HFFc6 (cell line): ENCODE data around the gene OR10A5. TPM values are rescaled to one million over a fixed set of nuclear protein-coding genes. Genes with fewer than 3 reads are reported as not detected.
"Not testable (repeated sequence)": the region's sequence is repeated elsewhere in the genome, so short reads cannot be mapped to it uniquely, and the experiment has no call there.

Experiments used
- DNase-seq: peaks from one replicate; pipeline ENCODE4 v3.0.0-alpha.2; 2018
- H3K27ac Mint-ChIP-seq: 2 replicates; pipeline ENCODE4 v1.8.0; 2020; ENCODE audit warnings: mild to moderate bottlenecking, mixed read lengths
- H3K27me3 Mint-ChIP-seq: 2 replicates; pipeline ENCODE4 v1.8.0; 2021; ENCODE audit warnings: mild to moderate bottlenecking, moderate library complexity, mixed read lengths; ENCODE audit not compliant: insufficient read depth
- H3K36me3 Mint-ChIP-seq: 2 replicates; pipeline ENCODE4 v1.8.0; 2021; ENCODE audit warnings: low read depth, mixed read lengths
- H3K4me1 Mint-ChIP-seq: 2 replicates; pipeline ENCODE4 v1.8.0; 2020; ENCODE audit warnings: low read depth, mixed read lengths
- H3K4me3 Mint-ChIP-seq: 2 replicates; pipeline ENCODE4 v1.8.0; 2020; ENCODE audit warnings: mild to moderate bottlenecking, moderate library complexity, mixed read lengths
- H3K9me3 Mint-ChIP-seq: 2 replicates; pipeline ENCODE4 v1.8.0; 2020; ENCODE audit warnings: mild to moderate bottlenecking, mixed read lengths
- CTCF ChIP-seq: fragments of 200-600 bp; sonication (generic); IDR thresholded peaks from 2 replicates; pipeline ENCODE4 v1.5.0; 2021; ENCODE audit warnings: antibody characterized with exemption, mild to moderate bottlenecking
- total RNA-seq, 6 experiments: library from RNA; stranded (reverse); fragmentation: NEBNext Ultra II Directional; extraction: Animal tissue kit (Norgen Biotek cat#: 25700); gene quantifications; 2 replicates in 1 of 6; 3 replicates in 5 of 6; pipeline ENCODE4 v1.2.3, GENCODE V29; 2021

OR10A5 gene
- total RNA-seq, 6 experiments from 2014 or later = not detected

DNA sequence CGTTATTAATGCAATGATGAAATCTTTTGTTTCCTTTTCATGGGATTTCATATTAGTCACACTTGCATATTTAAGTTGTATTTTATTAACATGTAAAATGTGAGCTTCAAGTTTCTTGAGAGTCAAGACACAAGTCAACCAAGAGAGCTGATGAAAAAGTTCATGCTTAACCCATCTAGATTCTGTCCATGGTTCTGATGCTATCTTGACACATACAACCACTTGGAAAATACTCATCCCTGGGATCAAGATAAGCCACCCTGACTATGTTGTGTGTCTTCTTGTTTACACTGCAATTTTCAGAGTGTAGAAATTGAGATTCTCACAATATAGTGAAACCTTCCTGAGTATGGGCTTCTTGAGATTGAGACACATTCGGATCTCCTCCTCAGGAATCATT, 30.3 kb downstream of the OR10A5 start:
- no peak overlapping the region for H3K4me3 Mint-ChIP-seq
- peaks cover 2% of the 10 kb centered on the region; the same call in 1 of the 2 replicates for H3K27me3 Mint-ChIP-seq
- DNase-seq = no peak
- TF ChIP-seq CTCF = no peak
- H3K4me1 Mint-ChIP-seq = no peaks in the 10 kb centered on the region
- peaks cover 8% of the 10 kb centered on the region for H3K9me3 Mint-ChIP-seq
- H3K27ac Mint-ChIP-seq = no peak overlapping the region
- no peaks in the 10 kb centered on the region; the same call in none of the 2 replicates for H3K36me3 Mint-ChIP-seq

DNA sequence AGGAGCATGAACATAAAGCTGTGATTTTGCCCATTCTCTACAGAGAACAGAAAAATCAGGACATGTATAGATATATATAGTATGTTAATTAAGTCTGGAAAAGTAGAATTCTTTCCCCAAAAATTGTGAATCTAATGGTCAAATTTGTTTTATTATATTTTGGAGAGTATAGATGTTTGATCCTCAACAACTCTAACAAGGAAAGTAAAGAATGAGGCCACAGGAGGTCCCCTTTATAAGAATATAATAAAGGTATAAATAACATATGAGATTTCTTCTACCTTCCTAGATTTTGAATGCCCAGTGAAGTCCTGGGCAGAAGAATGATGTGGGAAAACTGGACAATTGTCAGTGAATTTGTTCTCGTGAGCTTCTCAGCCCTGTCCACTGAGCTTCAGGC, 30.8 kb downstream of the OR10A5 start, which contains the start of gene OR10A4:
OR10A4 (plus strand) TSS at position 301 of the 400 bp plus-strand sequence; CDS start at position 324, 23 bp downstream.
- Mint-ChIP-seq H3K36me3 (no peaks in the 10 kb centered on the region; the same call in none of the 2 replicates), H3K4me1 (no peaks in the 10 kb centered on the region), H3K27me3 (peaks cover 2% of the 10 kb centered on the region; the same call in 1 of the 2 replicates), H3K9me3 (peaks cover 8% of the 10 kb centered on the region), H3K27ac (no peak within 1 kb of the TSS), H3K4me3 (no peak within 1 kb of the TSS)
- no peak for DNase-seq
- TF ChIP-seq CTCF = no peak

DNA sequence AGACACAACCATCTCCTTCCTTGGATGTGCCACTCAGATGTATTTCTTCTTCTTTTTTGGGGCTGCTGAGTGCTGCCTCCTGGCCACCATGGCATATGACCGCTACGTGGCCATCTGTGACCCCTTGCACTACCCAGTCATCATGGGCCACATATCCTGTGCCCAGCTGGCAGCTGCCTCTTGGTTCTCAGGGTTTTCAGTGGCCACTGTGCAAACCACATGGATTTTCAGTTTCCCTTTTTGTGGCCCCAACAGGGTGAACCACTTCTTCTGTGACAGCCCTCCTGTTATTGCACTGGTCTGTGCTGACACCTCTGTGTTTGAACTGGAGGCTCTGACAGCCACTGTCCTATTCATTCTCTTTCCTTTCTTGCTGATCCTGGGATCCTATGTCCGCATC, 31.4 kb downstream of the OR10A5 start:
- no peak for TF ChIP-seq CTCF
- no peak for DNase-seq
- Mint-ChIP-seq H3K36me3 (no peaks in the 10 kb centered on the region; the same call in 1 of the 2 replicates), H3K4me3 (no peak overlapping the region), H3K4me1 (no peaks in the 10 kb centered on the region), H3K27ac (no peak overlapping the region), H3K9me3 (peaks cover 8% of the 10 kb centered on the region), H3K27me3 (peaks cover 2% of the 10 kb centered on the region; the same call in 1 of the 2 replicates)

DNA sequence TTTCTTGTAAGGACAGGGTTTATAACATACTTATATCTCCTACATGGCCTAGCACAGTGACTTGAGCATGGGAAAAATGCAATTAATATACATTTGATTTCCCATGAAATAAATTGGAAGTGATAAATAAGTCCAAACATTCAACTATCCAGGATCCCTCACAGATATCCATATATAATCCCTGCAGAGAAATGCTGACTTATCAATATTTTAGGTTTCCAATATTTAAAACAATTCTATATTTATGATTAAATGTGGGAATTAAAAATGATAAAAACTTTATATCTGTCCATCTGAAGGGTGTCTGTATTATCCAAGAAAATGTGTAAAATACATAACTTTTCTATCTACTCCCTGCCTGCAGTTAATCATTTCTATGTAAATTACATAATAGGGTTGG, 37.3 kb downstream of the OR10A5 start:
- Mint-ChIP-seq H3K27ac (no peak overlapping the region), H3K4me1 (no peaks in the 10 kb centered on the region), H3K27me3 (peaks cover 2% of the 10 kb centered on the region; the same call in 1 of the 2 replicates), H3K9me3 (no peaks in the 10 kb centered on the region), H3K4me3 (no peak overlapping the region), H3K36me3 (no peaks in the 10 kb centered on the region)
- no peak for DNase-seq
- TF ChIP-seq CTCF = no peak

- not testable (repeated sequence) for H3K27ac Mint-ChIP-seq, H3K9me3 Mint-ChIP-seq, H3K4me1 Mint-ChIP-seq, H3K4me3 Mint-ChIP-seq, H3K36me3 Mint-ChIP-seq, DNase-seq, H3K27me3 Mint-ChIP-seq
Measured at GRCh38 chr11:6887711-6888110, 42.2 kb downstream of the OR10A5 start.

- H3K27me3 Mint-ChIP-seq = no peaks in the 10 kb centered on the region; the same call in 1 of the 2 replicates
- no peak for DNase-seq
- no peak overlapping the region for H3K27ac Mint-ChIP-seq
- no peaks in the 10 kb centered on the region for H3K36me3 Mint-ChIP-seq
- no peaks in the 10 kb centered on the region for H3K9me3 Mint-ChIP-seq
- no peak overlapping the region for H3K4me3 Mint-ChIP-seq
- H3K4me1 Mint-ChIP-seq = no peaks in the 10 kb centered on the region
- TF ChIP-seq CTCF = no peak
Measured at GRCh38 chr11:6888830-6889229, 43.3 kb downstream of the OR10A5 start.
